ENCODE data around the gene NT5C2.

Gene NT5C2

GRCh38 chr10:103123282-103124024 lies 69.6 kb downstream of the NT5C2 start:
- DNase-seq (ENCODE audit: low spot score) = no peak

DNA sequence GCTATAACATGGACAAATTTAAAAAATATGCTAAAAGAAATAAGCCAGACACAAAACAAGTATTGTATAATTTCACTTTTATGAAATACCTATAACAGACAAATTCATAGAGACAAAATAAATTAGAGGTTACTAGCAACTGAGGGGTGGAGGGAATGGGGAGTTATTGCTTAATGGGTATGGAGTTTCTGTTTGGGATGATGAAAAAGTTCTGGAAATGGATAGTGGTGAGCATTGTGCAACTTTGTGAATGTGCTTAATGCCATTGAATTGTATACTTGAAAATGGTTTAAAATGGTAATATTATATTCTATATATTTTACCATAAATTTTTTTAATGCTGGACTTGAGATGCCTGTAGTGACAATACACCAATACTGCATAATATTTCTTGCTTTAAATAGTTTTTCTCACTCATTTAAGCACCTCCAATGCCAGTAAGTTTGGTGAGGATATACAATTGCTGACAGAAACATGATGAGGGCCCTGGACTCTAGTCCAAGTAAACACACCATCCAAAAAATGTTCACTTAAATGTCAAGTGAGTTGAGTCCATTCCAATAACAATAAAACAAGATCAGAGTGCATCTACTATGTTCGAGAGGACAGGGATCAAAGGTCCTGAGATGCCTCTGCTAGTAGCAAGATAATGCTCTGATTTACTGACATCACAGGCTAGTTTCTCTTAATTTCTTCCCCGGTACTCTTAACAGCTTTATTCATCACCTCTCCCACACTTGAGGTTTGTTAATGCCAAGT lies 71.9 kb downstream of the NT5C2 start:
- DNase-seq (ENCODE audit: low spot score) = no peak

GRCh38 chr10:103120546-103120945 lies 72.5 kb downstream of the NT5C2 start:
- DNase-seq (ENCODE audit: low spot score) = no peak

GRCh38 chr10:103117247-103117646 lies 75.8 kb downstream of the NT5C2 start:
- DNase-seq (ENCODE audit: low spot score) = no peak

- no peak for DNase-seq (ENCODE audit: low spot score)
These were observed 78.2 kb downstream of the NT5C2 start for GRCh38 chr10:103114876-103115275.

DNA sequence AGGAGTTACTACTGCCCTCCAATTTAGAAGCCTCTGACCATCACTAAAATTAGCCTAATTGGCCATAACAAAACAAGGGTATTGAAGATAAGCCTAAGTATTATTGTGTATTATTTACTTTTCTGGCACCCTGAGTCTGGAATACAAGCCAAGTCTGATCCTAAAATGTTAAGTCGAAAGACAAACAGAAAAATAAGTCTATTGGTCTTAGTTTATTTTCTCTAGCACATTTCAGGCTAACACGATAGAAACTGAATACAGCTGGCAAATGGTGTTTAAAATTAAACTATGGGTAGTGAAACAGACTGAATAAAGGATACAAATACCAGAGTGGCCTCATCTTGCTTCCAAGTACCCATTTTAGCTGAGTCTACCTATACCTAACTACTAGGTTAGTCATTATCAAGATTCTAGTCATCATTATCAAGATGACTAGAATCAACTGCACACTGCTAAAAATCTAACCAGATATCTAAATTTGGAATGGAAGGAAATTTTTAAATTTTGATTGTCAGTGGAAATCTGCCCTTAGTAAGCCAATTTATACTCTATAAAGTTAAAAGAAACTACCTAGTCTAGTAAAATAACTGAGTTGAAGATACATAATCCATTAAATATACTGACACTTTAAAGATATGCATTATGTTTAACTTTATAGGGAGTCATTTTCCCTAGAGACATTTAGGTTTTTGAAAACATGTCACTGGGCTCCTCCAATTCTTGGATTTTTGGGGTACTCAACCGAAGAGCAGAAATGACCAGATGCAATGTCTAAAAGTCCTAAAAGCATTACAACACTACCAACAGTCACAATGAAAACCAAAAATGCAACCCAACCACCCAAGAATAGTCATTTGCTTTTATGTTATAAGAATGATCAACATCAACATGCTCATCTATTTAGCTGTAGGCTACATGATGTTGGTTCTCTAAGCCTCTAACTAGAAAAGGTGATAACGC lies 80.9 kb downstream of the NT5C2 start:
- no peak for DNase-seq (ENCODE audit: low spot score)

- DNase-seq (ENCODE audit: low spot score) = peak; percentile 61
These were observed 81.8 kb downstream of the NT5C2 start for GRCh38 chr10:103111031-103111917.

GRCh38 chr10:103110407-103110806 lies 82.7 kb downstream of the NT5C2 start:
- DNase-seq (ENCODE audit: low spot score) = no peak

DNA sequence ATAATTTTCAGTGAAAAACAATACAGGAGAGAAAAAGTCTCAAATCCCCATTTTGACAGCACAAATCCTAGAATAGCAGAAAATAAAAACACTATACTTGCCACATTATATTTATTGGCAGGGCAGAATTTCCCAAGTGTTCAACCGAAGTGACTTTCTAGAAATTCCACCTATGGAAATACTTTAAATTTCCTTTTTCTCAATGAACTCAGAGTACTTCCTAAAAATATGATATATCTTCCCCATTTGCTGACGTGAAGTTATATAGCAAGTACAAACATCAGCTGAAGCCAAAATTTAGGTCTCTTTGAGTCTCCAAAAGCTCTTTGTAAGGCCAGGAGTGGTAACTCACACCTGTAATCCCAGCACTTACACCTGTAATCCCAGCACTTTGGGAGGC lies 83.3 kb downstream of the NT5C2 start:
- DNase-seq (ENCODE audit: low spot score) = no peak

GRCh38 chr10:103106539-103106938 lies 86.5 kb downstream of the NT5C2 start:
- DNase-seq (ENCODE audit: low spot score) = no peak

DNA sequence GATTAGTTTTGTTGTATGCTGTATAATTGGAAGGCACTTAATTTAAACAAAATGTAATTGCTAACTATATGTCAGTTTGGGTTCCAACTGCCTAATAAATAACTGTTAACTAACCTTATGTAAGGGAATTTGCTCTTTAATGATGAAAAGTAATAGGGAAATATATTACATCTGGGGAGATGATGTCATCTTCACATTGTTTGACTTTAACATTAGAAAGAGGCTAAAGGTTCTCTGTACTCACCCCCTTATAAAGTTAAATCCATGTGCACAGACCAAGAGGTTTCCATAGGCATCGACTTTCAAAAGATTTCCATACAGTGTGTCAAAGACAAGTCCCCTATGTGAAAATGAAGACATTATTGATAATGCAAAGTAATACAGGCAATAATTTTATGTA lies 87.6 kb downstream of the NT5C2 start:
- DNase-seq (ENCODE audit: low spot score) = no peak

DNA sequence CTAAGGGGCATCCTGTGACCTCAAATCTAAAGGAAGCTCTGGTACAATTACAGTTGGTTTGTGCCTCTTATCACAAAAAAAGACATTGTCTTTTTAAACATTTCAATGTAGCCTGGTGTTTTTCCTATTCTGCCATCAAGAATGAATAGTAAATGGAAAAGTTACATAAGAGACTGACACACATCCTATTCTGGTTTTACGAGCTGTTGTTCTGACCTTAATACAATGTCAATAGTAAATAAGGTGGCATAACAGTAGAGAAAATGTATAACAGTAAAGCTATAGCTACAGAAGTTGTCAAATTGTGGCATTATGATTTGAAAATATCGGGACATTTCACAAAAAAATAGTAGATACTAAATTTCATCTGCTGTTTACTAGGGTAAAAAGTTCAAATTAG lies 88.4 kb downstream of the NT5C2 start:
- no peak for DNase-seq (ENCODE audit: low spot score)

GRCh38 chr10:103103989-103104388 lies 89.1 kb downstream of the NT5C2 start:
- no peak for DNase-seq (ENCODE audit: low spot score)

DNA sequence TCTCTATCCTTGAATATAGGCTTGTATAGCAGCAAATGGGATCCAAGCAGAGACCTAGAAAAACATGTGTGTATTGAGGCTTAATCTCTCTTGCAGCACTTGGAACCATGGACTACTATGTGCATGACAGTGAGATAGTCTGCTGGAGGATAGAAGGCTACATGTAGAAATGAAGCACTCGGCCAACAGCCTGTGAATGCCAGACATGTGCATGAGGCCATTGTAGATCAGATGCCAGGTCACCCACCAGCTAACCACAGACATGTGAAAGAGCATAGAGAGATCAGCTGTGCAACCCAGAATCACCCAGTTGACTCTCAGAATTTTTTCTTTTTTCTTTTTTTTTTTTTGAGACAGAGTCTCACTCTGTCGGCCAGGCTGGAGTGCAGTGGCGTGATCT lies 90.9 kb downstream of the NT5C2 start:
- DNase-seq (ENCODE audit: low spot score) = no peak

- no peak for DNase-seq (ENCODE audit: low spot score)
These were observed 92.5 kb downstream of the NT5C2 start for GRCh38 chr10:103100620-103101019.

DNA sequence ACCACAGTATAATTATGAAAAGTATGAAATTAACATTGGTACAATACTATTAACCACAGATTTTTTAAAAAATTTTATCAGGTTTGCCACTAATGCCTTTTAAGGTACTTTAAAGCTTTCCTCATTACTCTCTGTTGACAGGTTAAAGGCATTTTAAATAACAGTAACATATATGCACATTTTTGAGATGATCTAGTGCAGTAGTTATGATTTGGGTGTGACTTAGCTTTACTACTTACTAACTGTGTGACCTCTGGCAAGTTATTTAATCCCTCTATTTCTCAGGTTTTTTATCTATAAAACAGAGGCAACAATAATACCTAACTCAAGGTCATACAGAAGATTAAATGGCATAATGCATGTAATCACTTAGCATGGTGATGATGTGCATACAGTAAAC lies 94.8 kb downstream of the NT5C2 start:
- DNase-seq (ENCODE audit: low spot score) = no peak

GRCh38 chr10:103096130-103096529 lies 96.9 kb downstream of the NT5C2 start:
- DNase-seq (ENCODE audit: low spot score) = no peak

DNA sequence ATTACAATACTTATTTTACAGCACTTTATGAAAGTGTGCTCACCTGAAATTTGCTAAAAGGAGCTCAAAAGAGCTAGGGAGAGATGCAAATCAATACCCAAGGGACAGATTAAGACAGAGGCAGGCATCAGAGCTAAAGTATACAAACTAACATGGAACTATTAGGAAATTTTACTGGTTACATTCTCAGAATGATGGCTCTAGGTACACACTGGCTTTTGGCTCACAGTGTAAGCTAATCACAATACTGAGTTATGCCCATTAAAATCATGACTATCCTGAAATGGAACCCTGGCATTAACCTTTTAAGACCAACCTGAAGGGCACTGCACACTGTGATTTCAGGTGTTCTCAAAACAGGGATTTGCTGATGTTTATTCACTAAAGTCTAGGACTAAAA lies 98.1 kb downstream of the NT5C2 start:
- no peak for DNase-seq (ENCODE audit: low spot score)

DNA sequence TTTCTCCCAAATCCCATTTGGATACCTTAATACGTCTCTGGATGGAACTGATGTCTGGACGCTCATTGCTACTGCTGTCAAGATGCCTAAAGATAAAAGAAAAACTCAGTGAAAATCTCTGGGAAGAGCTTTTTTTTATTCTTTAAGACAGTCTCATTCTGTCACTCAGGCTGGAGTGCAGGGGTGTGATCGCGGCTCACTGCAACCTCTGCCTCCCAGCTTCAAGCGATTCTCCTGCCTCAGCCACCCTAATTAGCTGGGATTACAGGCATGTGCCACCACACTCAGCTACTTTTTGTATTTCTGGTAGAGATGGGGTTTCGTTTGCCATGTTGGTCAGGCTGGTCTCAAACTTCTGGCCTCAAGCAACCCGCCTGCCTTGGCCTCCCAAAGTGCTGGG lies 102.2 kb downstream of the NT5C2 start:
- DNase-seq (ENCODE audit: low spot score) = no peak

DNA sequence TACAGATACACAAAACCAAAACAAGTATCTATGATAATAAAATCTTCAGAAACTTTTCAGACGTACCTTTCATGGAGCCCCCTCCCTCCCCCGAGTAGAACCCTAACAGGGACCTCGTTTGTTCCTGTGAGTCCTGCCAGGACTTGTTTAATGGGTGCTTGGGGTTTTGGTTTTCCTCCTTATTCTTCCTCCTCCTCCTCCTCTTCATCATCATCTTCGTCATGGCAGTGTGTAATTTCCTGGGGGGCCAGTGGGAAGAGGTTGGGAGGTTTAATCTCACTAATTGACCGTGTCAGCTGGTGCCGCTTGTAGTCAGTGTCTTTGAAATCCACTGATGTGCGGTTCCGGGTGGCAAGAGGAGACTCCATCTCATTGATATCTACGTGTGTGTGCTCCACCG lies 103.6 kb downstream of the NT5C2 start:
- DNase-seq (ENCODE audit: low spot score) = no peak

DNA sequence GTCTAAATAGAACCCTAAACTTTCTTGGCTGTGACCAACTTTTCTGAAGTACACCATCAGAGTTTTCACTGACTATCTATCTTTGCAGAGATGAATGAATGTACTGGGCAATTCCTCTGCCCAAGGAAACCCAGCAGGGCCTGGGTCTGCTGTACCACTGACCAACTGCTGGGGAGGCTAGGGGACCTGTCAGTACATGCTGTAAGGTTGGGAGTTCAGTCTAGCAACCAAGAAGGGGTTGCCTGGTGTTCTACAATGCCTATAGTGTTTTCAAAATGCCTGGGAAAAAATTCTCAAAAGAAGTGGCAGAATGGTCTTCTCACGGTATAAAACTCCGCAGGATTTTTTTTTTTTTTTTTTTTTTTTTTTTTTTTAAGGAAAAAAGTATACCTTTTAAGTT lies 106.3 kb downstream of the NT5C2 start:
- DNase-seq (ENCODE audit: low spot score) = no peak

DNA sequence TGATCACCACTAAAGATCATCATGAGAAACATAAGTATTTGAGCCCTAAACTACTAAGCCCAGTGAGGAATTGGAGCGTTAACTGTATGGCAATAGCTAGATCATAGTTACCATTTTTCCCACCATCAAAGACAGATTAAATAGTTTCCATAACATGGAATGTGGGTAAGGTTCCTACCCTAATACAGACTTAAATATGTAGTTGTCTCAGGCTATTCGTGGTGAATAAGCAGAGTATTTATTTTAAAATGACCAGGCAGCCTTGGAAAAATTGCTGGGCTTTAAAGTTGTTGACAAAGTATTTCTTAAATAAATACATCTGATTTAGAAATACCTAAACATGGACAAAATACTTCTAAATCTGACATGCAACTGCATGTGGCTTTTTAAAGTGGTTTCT lies 106.8 kb downstream of the NT5C2 start:
- no peak for DNase-seq (ENCODE audit: low spot score)

Data from cerebellar cortex (tissue), 1 donor.